ENCODE results near the gene TCIRG1. TPM values are rescaled to one million over a fixed set of nuclear protein-coding genes. Genes with fewer than 3 reads are reported as not detected.

The TCIRG1 gene
- total RNA-seq, 1 donor from 2014 or later, result 121 TPM

DNA sequence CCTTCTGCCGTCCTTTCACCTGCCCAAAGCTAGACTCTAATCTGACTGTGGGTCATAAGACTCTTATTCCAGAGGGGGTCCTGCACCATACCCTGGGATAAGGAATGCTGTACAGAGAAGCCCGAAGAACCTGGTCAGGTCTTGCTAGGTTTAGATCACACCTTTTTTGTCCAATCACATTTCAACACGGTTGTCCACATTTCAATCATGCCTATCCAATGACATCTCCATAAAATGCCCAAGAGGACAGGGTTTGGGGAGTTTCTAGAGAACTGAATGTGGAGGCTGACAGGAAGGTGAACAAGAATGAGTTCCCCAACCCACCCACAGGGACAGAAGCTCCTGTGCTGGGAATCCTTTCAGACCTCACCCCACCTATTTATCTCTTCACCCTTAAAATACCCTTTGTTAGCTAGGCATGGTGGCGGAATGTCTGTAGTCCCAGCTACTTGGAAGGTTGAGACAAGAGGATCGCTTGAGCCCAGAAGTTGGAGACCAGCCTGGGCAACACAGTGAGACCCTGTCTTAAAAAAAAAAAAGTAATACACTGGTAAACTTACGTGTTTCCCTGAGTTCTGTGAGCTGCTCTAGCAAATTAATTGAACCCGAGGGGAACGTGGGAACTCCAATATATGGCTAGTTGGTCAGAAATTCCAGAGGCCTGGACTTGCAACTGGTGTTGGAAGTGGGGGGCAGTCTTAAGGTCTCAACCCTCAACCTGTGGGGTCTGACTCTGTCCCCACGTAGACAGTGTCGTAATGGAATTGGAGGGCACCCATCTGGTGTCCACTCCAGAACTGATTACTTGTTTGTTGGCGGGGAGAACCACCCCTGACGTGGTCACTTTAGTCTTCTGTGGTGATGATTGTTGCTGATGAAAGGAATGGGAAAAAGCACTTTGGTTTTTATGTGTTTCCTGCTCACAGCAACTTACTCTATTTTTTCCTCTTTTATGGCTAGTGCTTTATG, 17.8 kb downstream of the TCIRG1 start:
- Histone ChIP-seq H3K4me3 (no peak overlapping the region), H3K36me3 (no peaks in the 10 kb centered on the region), H3K9me3 (no peaks in the 10 kb centered on the region), H3K4me1 (no peaks in the 10 kb centered on the region), H3K27me3 (no peaks in the 10 kb centered on the region), H3K27ac (no peak overlapping the region)
- no peak for DNase-seq (ENCODE audit: extremely low spot score in 2 of 2)
- intact Hi-C loops (cut with DNase I), result no loop called here
- no peak for TF ChIP-seq POLR2A (IDR thresholded peaks at IDR 0.05)
- no peak for TF ChIP-seq POLR2AphosphoS5 (IDR thresholded peaks at IDR 0.05; ENCODE audit: insufficient read depth in 1 of 2, low read depth in 1 of 2)
- no peak for TF ChIP-seq CTCF (IDR thresholded peaks at IDR 0.05)

GRCh38 chr11:68057807-68058206, 19.0 kb downstream of the TCIRG1 start:
- no peak overlapping the region for H3K27ac ChIP-seq
- no peaks in the 10 kb centered on the region for H3K4me1 ChIP-seq
- H3K27me3 ChIP-seq, result no peaks in the 10 kb centered on the region
- H3K9me3 ChIP-seq, result no peaks in the 10 kb centered on the region
- H3K36me3 ChIP-seq, result no peaks in the 10 kb centered on the region
- DNase-seq (ENCODE audit: extremely low spot score in 2 of 2), result no peak
- intact Hi-C loops (cut with DNase I), result no loop called here
- TF ChIP-seq POLR2AphosphoS5 (IDR thresholded peaks at IDR 0.05; ENCODE audit: insufficient read depth in 1 of 2, low read depth in 1 of 2) (no peak), POLR2A (IDR thresholded peaks at IDR 0.05) (no peak), CTCF (IDR thresholded peaks at IDR 0.05) (no peak)
- no peak overlapping the region for H3K4me3 ChIP-seq

- no peak for TF ChIP-seq POLR2AphosphoS5 (IDR thresholded peaks at IDR 0.05; ENCODE audit: insufficient read depth in 1 of 2, low read depth in 1 of 2)
- TF ChIP-seq POLR2A (IDR thresholded peaks at IDR 0.05), result no peak
- TF ChIP-seq CTCF (IDR thresholded peaks at IDR 0.05), result no peak
- Histone ChIP-seq H3K27me3 (no peaks in the 10 kb centered on the region), H3K36me3 (peaks cover 0 to 10% of the 10 kb centered on the region in 2 donors), H3K9me3 (no peaks in the 10 kb centered on the region), H3K27ac (no peak overlapping the region), H3K4me3 (no peak overlapping the region), H3K4me1 (no peaks in the 10 kb centered on the region)
- DNase-seq (ENCODE audit: extremely low spot score in 2 of 2), result no peak
- intact Hi-C loops (cut with DNase I), result no loop called here
Observed at GRCh38 chr11:68061508-68061907, 22.7 kb downstream of the TCIRG1 start.

DNA sequence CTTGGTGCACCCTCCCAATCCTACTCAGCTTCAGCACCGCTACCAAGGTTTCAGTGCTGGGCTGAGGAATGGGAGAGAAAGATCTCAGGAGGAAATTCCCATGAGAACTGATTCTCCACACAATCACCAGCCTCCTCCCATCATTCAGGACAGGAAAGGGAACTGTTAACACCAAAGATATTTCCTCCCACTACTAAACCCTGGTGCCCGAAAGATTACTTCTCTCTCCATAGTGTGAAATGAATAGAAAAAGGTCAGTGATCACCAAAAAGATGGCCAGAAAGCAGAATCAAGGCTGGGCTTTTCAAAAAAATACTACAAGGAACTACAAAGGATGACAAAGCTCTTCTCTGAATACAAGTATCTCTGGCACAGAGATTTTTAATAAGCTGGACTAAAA, 26.1 kb downstream of the TCIRG1 start:
- no peaks in the 10 kb centered on the region for H3K9me3 ChIP-seq
- no peaks in the 10 kb centered on the region for H3K27me3 ChIP-seq
- H3K27ac ChIP-seq, result no peak overlapping the region
- intact Hi-C loops (cut with DNase I), result no loop called here
- H3K36me3 ChIP-seq, result peaks cover 0 to 28% of the 10 kb centered on the region in 2 donors
- DNase-seq (ENCODE audit: extremely low spot score in 2 of 2), result no peak
- H3K4me1 ChIP-seq, result no peaks in the 10 kb centered on the region
- TF ChIP-seq POLR2A (IDR thresholded peaks at IDR 0.05) (no peak), CTCF (IDR thresholded peaks at IDR 0.05) (no peak), POLR2AphosphoS5 (IDR thresholded peaks at IDR 0.05; ENCODE audit: insufficient read depth in 1 of 2, low read depth in 1 of 2) (no peak)
- H3K4me3 ChIP-seq, result no peak overlapping the region

GRCh38 chr11:68065841-68066240, 27.0 kb downstream of the TCIRG1 start:
- DNase-seq (ENCODE audit: extremely low spot score in 2 of 2), result no peak
- no peaks in the 10 kb centered on the region for H3K27me3 ChIP-seq
- H3K36me3 ChIP-seq, result peaks cover 0 to 32% of the 10 kb centered on the region in 2 donors
- H3K4me1 ChIP-seq, result no peaks in the 10 kb centered on the region
- no peak overlapping the region for H3K4me3 ChIP-seq
- no peak overlapping the region for H3K27ac ChIP-seq
- no peaks in the 10 kb centered on the region for H3K9me3 ChIP-seq
- TF ChIP-seq CTCF (IDR thresholded peaks at IDR 0.05) (no peak), POLR2AphosphoS5 (IDR thresholded peaks at IDR 0.05; ENCODE audit: insufficient read depth in 1 of 2, low read depth in 1 of 2) (no peak), POLR2A (IDR thresholded peaks at IDR 0.05) (no peak)
- intact Hi-C loops (cut with DNase I), result no loop called here
